Stimulated activated CD8-positive, alpha-beta memory T cell treated with anti-CD3 and anti-CD28 coated beads, Interleukin-12 subunit alpha, Interleukin-12 subunit beta, amount 100 ng/mL, for 24 hours (primary cell): ENCODE measurements around the gene TMEM167B.
"Not testable (repeated sequence)": the region's sequence is repeated elsewhere in the genome, so short reads cannot be mapped to it uniquely, and the experiment has no call there.

Source experiments
- DNase-seq: peaks from one replicate; pipeline ENCODE4 v3.0.0-alpha.2; 2020; ENCODE audit errors: extremely low read depth

TMEM167B gene

GRCh38 chr1:109113590-109114341 lies 23.2 kb downstream of the TMEM167B start, which contains the start of gene ELAPOR1:
TSS of gene ELAPOR1 (plus strand) at chr1:109114115. CDS start at chr1:109114184, 69 bp downstream.
- peak; percentile 47 for DNase-seq

GRCh38 chr1:109114342-109114674 lies 23.7 kb downstream of the TMEM167B start:
- DNase-seq, result no peak

GRCh38 chr1:109115685-109116084 lies 25.1 kb downstream of the TMEM167B start:
- no peak for DNase-seq

- DNase-seq, result no peak
These were observed 25.7 kb downstream of the TMEM167B start for GRCh38 chr1:109116286-109116685.

GRCh38 chr1:109118089-109118488 lies 27.5 kb downstream of the TMEM167B start:
- no peak for DNase-seq

- DNase-seq, result no peak
These were observed 29.8 kb downstream of the TMEM167B start for GRCh38 chr1:109120356-109120755.

- no peak for DNase-seq
These were observed 40.5 kb downstream of the TMEM167B start for GRCh38 chr1:109131059-109131458.

GRCh38 chr1:109131800-109132199 lies 41.2 kb downstream of the TMEM167B start:
- no peak for DNase-seq

GRCh38 chr1:109133002-109133706 lies 42.6 kb downstream of the TMEM167B start:
- no peak for DNase-seq

- DNase-seq, result no peak
These were observed 43.3 kb downstream of the TMEM167B start for GRCh38 chr1:109133815-109134214.

GRCh38 chr1:109134423-109134822 lies 43.9 kb downstream of the TMEM167B start:
- DNase-seq, result no peak

- no peak for DNase-seq
These were observed 45.4 kb downstream of the TMEM167B start for GRCh38 chr1:109135940-109136339.

GRCh38 chr1:109136766-109137165 lies 46.2 kb downstream of the TMEM167B start:
- no peak for DNase-seq

GRCh38 chr1:109137958-109138357 lies 47.4 kb downstream of the TMEM167B start:
- no peak for DNase-seq

GRCh38 chr1:109138358-109138757 lies 47.8 kb downstream of the TMEM167B start:
- no peak for DNase-seq

- DNase-seq, result no peak
These were observed 49.8 kb downstream of the TMEM167B start for GRCh38 chr1:109140392-109140791.

GRCh38 chr1:109142260-109142659 lies 51.7 kb downstream of the TMEM167B start:
- DNase-seq, result no peak

GRCh38 chr1:109142725-109143124 lies 52.2 kb downstream of the TMEM167B start:
- DNase-seq, result not testable (repeated sequence)
